SU-DHL-6 (cell line): ENCODE measurements around the gene ZNF792.
A peak's percentile ranks its signal among the peaks of the same experiment; 100 is the strongest.

Source experiments
- H2AFZ ChIP-seq: fragments of 200-600 bp; sonication (generic); 2 replicates; pipeline ENCODE4 v1.6.1; 2014; ENCODE audit warnings: low read depth, mild to moderate bottlenecking, moderate library complexity, mixed read lengths, antibody characterized with exemption, low read length; ENCODE audit not compliant: severe bottlenecking
- H3F3A ChIP-seq: fragments of 200-600 bp; shearing (Covaris generic); 2 replicates; pipeline ENCODE4 v1.6.0; 2016; ENCODE audit warnings: antibody characterized with exemption, mild to moderate bottlenecking; ENCODE audit not compliant: insufficient read depth
- H3K27ac ChIP-seq: fragments of 200-600 bp; sonication (generic); 2 replicates; pipeline ENCODE4 v1.5.1; 2016; ENCODE audit warnings: low read depth, mild to moderate bottlenecking, low read length, moderate library complexity, mixed read lengths
- H3K27me3 ChIP-seq: fragments of 200-600 bp; sonication (generic), shearing (Covaris generic); 2 replicates; pipeline ENCODE4 v1.6.0; 2014; ENCODE audit warnings: mild to moderate bottlenecking, low read length
- H3K36me3 ChIP-seq: fragments of 200-600 bp; sonication (generic); 2 replicates; pipeline ENCODE4 v1.6.1; 2014; ENCODE audit warnings: mild to moderate bottlenecking, low read length, mixed read lengths
- H3K4me2 ChIP-seq: fragments of 300-600, 200-600 bp; shearing (Covaris generic), sonication (generic); 2 replicates; pipeline ENCODE4 v1.6.0; 2014; ENCODE audit warnings: low read length, low read depth, mild to moderate bottlenecking; ENCODE audit not compliant: poor library complexity, severe bottlenecking
- H3K4me3 ChIP-seq: fragments of 200-600 bp; sonication (generic); 2 replicates; pipeline ENCODE4 v1.5.1; 2014; ENCODE audit warnings: antibody characterized with exemption, low read length, mild to moderate bottlenecking, mixed read lengths; ENCODE audit not compliant: insufficient read depth, poor library complexity, severe bottlenecking
- H3K79me2 ChIP-seq: fragments of 200-600 bp; sonication (generic); 2 replicates; pipeline ENCODE4 v1.6.1; 2014; ENCODE audit warnings: mild to moderate bottlenecking, low read length, moderate library complexity; ENCODE audit not compliant: insufficient read depth
- H3K9ac ChIP-seq: fragments of 200-600 bp; sonication (generic); 2 replicates; pipeline ENCODE4 v1.7.0; 2014; ENCODE audit warnings: mild to moderate bottlenecking, low read length
- H3K9me2 ChIP-seq: fragments of 200-600 bp; sonication (generic); replicated peaks from 2 replicates; pipeline ENCODE4 v1.6.1; 2014; ENCODE audit warnings: low read length; ENCODE audit not compliant: insufficient read depth
- H3K9me3 ChIP-seq: fragments of 200-600 bp; sonication (generic); 2 replicates; pipeline ENCODE4 v1.6.1; 2014; ENCODE audit warnings: low read length, mixed read lengths; ENCODE audit not compliant: insufficient read depth
- H4K20me1 ChIP-seq: fragments of 200-600 bp; sonication (generic); 2 replicates; pipeline ENCODE4 v1.6.1; 2014; ENCODE audit warnings: low read depth, mild to moderate bottlenecking, antibody characterized with exemption, low read length, moderate library complexity, mixed read lengths
- EZH2phosphoT487 ChIP-seq: fragments of 200-600 bp; sonication (generic), shearing (Covaris generic); conservative IDR thresholded peaks from 2 replicates; pipeline ENCODE4 v1.6.1; 2018; ENCODE audit warnings: mild to moderate bottlenecking, antibody characterized with exemption, low read length, moderate library complexity, mixed read lengths
- TF ChIP-seq, protein P1 (sequence below): fragments of 200-600 bp; sonication (generic); IDR thresholded peaks from one replicate; pipeline ENCODE4 v1.5.1; 2017; ENCODE audit warnings: antibody characterized with exemption, mild to moderate bottlenecking, low read length, moderate library complexity; ENCODE audit not compliant: insufficient read depth, poor library complexity, severe bottlenecking

The ZNF792 gene

DNA sequence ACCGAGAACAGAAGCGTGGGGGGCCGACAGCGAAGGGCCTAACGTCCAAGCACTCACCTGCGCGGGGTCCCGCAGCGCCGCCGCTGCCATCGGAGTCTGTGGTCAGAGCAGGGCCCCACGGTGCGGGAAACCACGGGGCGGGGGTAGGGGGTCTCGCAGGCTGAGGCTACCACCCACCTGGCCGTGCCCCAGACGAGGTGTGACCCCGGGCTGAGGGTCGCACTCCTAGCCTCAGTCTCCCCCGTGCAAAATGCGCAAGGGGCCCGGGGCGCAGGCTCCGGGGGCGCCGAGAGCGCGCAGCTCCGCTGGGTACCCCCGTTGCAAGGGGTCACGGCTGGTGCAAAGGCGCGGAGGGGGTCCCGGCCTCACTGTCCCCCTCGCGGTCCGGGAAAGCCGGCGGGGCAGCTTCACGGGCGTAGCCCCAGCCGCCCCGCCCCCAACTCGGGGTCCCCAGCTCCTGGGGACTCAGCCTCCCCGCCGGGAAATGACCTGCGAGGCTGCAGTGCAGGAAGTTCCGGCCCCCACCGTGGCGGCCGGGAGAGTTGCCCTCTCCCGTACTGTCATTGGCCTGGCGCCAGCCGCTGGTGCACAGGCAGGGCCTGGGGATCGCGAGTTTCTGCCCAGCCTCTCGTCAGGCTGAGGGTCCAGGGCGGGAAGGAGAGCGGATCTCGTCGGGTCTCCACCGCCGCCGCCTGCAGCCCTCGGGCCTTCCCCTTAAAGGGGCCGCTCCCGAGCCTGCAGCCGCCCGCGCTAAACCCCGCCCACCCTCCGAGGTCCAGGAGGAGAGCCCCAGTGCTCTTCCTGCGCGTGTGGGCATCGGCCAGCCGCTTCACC, at the start of gene ZNF792:
TSS of gene ZNF792 (minus strand) at position 657 of the 834 bp plus-strand sequence. CDS start at position 90, 567 bp downstream.
- TF ChIP-seq EZH2phosphoT487 = no peak
- TF ChIP-seq, protein P1, sequence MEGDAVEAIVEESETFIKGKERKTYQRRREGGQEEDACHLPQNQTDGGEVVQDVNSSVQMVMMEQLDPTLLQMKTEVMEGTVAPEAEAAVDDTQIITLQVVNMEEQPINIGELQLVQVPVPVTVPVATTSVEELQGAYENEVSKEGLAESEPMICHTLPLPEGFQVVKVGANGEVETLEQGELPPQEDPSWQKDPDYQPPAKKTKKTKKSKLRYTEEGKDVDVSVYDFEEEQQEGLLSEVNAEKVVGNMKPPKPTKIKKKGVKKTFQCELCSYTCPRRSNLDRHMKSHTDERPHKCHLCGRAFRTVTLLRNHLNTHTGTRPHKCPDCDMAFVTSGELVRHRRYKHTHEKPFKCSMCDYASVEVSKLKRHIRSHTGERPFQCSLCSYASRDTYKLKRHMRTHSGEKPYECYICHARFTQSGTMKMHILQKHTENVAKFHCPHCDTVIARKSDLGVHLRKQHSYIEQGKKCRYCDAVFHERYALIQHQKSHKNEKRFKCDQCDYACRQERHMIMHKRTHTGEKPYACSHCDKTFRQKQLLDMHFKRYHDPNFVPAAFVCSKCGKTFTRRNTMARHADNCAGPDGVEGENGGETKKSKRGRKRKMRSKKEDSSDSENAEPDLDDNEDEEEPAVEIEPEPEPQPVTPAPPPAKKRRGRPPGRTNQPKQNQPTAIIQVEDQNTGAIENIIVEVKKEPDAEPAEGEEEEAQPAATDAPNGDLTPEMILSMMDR = no peak
- H4K20me1 ChIP-seq = no peaks in the 10 kb centered on the region

GRCh38 chr19:35013041-35013819, 49.2 kb upstream of the ZNF792 start:
- no peaks in the 10 kb centered on the region for H3K9me3 ChIP-seq
- H3K27ac ChIP-seq = no peak overlapping the region
- H3K4me3 ChIP-seq = no peak overlapping the region
- H3K36me3 ChIP-seq = no peaks in the 10 kb centered on the region
- H3K79me2 ChIP-seq = no peaks in the 10 kb centered on the region
- H3K27me3 ChIP-seq = no peaks in the 10 kb centered on the region
- H2AFZ ChIP-seq = no peak overlapping the region
- no peaks in the 10 kb centered on the region for H3K9me2 ChIP-seq
- no peaks in the 10 kb centered on the region for H4K20me1 ChIP-seq
- TF ChIP-seq EZH2phosphoT487 = no peak
- TF ChIP-seq, protein P1 = peak; percentile 86
- H3F3A ChIP-seq = no peaks in the 10 kb centered on the region
- no peak overlapping the region for H3K4me2 ChIP-seq
- H3K9ac ChIP-seq = no peak overlapping the region

More for the DNA sequence above, at the start of gene ZNF792:
- Histone ChIP-seq H3K27me3 (no peaks in the 10 kb centered on the region), H3K9me3 (peaks cover 26% of the 10 kb centered on the region; the same call in 1 of the 2 replicates), H3F3A (no peaks in the 10 kb centered on the region), H3K27ac (no peak within 1 kb of the TSS), H3K36me3 (peaks cover 9% of the 10 kb centered on the region), H3K79me2 (no peaks in the 10 kb centered on the region), H3K4me2 (peak within 1 kb of the TSS; percentile 65), H2AFZ (peak within 1 kb of the TSS; percentile 99), H3K9me2 (no peaks in the 10 kb centered on the region), H3K4me3 (peak within 1 kb of the TSS; percentile 79), H3K9ac (peak within 1 kb of the TSS; percentile 72)

DNA sequence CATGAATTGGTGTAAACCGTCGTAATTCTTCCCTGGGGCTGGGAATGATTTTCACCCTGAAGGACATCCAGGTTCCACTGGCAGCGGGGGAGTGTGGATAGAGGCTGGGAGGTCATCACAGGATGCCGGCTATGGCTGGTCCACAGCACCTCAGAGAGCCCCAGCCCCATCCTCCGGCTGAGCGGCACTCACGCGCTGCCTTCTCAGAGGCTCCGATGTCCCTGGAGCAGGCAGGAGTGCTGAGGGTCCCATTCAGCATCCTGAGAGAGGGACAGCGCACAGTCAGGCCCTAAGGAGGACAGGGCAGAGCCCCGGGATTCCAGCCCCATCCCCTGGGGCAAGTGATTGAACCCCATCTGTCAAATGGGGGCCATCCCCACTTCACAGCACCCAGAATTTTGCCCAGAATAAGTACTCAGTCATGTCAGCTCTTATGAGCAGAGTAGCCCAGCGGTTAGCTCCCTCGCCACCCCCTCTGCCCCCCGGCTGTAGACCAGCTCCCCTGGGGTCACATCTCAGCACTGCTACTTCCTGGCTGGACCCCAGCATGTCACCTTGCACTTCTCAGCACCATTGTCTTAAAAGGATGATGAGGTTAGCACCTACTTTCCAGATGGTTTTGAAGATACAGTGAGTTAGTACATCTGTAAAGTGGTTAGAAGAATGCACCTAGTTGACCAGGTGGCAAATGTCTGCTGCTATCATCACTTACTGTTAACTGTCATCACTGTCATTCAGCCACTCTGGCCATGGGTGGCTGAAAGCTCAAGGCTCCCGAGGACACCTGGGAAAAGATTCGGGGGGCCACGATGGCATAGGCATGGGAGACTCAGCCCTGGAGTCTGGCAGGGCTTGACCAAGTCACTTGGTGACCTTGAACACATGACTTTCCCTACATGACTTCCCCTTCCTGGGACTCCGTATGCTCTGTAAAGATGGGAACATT, 48.0 kb upstream of the ZNF792 start:
- Histone ChIP-seq H3K9me2 (no peaks in the 10 kb centered on the region), H3K27me3 (no peaks in the 10 kb centered on the region), H3K4me2 (no peak overlapping the region), H3K79me2 (no peaks in the 10 kb centered on the region), H3F3A (no peaks in the 10 kb centered on the region), H3K9me3 (no peaks in the 10 kb centered on the region), H3K36me3 (no peaks in the 10 kb centered on the region), H3K4me3 (no peak overlapping the region), H2AFZ (no peak overlapping the region), H3K27ac (no peak overlapping the region), H3K9ac (no peak overlapping the region), H4K20me1 (no peaks in the 10 kb centered on the region)
- no peak for TF ChIP-seq EZH2phosphoT487
- TF ChIP-seq, protein P1 = no peak
